HepG2 (cell line): ENCODE measurements around the gene CRYBA2. TPM values are rescaled to one million over a fixed set of nuclear protein-coding genes. Genes with fewer than 3 reads are reported as not detected.

Experiments
- ATF1 ChIP-seq: IDR thresholded peaks from 2 replicates; pipeline ENCODE4 v1.6.1; 2016; ENCODE audit warnings: mild to moderate bottlenecking, control low read depth
- HNRNPH1 ChIP-seq: fragments of 200-400 bp; formaldehyde crosslinking; optimal IDR thresholded peaks from 2 replicates; pipeline ENCODE3; 2017; ENCODE audit warnings: mild to moderate bottlenecking, low read depth, low read length
- MAFF ChIP-seq: IDR thresholded peaks from 2 replicates; pipeline ENCODE4 v1.6.1; 2011; ENCODE audit warnings: low read depth, low read length, improper control_type of control experiment
- MBNL3 ChIP-seq: fragments of 250-450 bp; sonication (Bioruptor Pico); conservative IDR thresholded peaks from 2 replicates; pipeline ENCODE4 v1.8.0; 2022; ENCODE audit warnings: mild to moderate bottlenecking, inconsistent platforms
- MTF2 ChIP-seq: sonication (generic); formaldehyde crosslinking; IDR thresholded peaks from 2 replicates; pipeline ENCODE4 v1.5.0; 2020; ENCODE audit warnings: missing genetic modification reagents, borderline replicate concordance
- NFKBIZ ChIP-seq: IDR thresholded peaks from 2 replicates; pipeline ENCODE4 v1.6.1; 2018; ENCODE audit warnings: missing genetic modification reagents, missing compliant biosample characterization
- RBFOX2 ChIP-seq: fragments of 200-400 bp; formaldehyde crosslinking; IDR thresholded peaks from 2 replicates; pipeline ENCODE4 v1.6.1; 2017; ENCODE audit warnings: low read depth, mild to moderate bottlenecking, low read length
- SAFB2 ChIP-seq: sonication (generic); formaldehyde crosslinking; IDR thresholded peaks from 2 replicates; pipeline ENCODE4 v1.5.1; 2020; ENCODE audit warnings: missing genetic modification reagents, low read depth, mild to moderate bottlenecking, borderline replicate concordance
- SALL1 ChIP-seq: sonication (generic); formaldehyde crosslinking; IDR thresholded peaks from 2 replicates; pipeline ENCODE4 v1.8.0; 2022; ENCODE audit warnings: mild to moderate bottlenecking, missing genetic modification reagents
- SIN3A ChIP-seq: IDR thresholded peaks from 2 replicates; pipeline ENCODE4 v1.6.1; 2011; ENCODE audit warnings: low read depth, mild to moderate bottlenecking, control low read depth, low read length, borderline replicate concordance
- TARDBP ChIP-seq: sonication (generic); formaldehyde crosslinking; IDR thresholded peaks from 2 replicates; pipeline ENCODE4 v1.8.0; 2022; ENCODE audit warnings: mild to moderate bottlenecking, missing genetic modification reagents
- ZBTB1 ChIP-seq: sonication (generic); formaldehyde crosslinking; IDR thresholded peaks from 2 replicates; pipeline ENCODE4 v1.4.0; 2020; ENCODE audit warnings: missing genetic modification reagents, borderline replicate concordance
- ZNF17 ChIP-seq: sonication (generic); formaldehyde crosslinking; IDR thresholded peaks from 2 replicates; pipeline ENCODE4 v1.5.0; 2020; ENCODE audit warnings: mild to moderate bottlenecking, missing genetic modification reagents
- ZNF317 ChIP-seq: sonication (generic); formaldehyde crosslinking; IDR thresholded peaks from 2 replicates; pipeline ENCODE4 v1.5.0; 2020; ENCODE audit warnings: mild to moderate bottlenecking, missing genetic modification reagents
- ZNF577 ChIP-seq: sonication (generic); formaldehyde crosslinking; IDR thresholded peaks from 2 replicates; pipeline ENCODE4 v1.4.0; 2020; ENCODE audit warnings: mild to moderate bottlenecking, low read depth, missing genetic modification reagents, borderline replicate concordance
- ZNF614 ChIP-seq: IDR thresholded peaks from 2 replicates; pipeline ENCODE4 v1.6.1; 2018; ENCODE audit warnings: missing biosample characterization, missing genetic modification reagents, inconsistent platforms, borderline replicate concordance
- ZNF850 ChIP-seq: sonication (generic); formaldehyde crosslinking; conservative IDR thresholded peaks from 2 replicates; pipeline ENCODE4 v1.9.0; 2021; ENCODE audit warnings: mild to moderate bottlenecking, missing genetic modification reagents
- polyA plus RNA-seq, 8 experiments: library from polyadenylated mRNA; depleted of rRNA in 3 of 8; stranded (reverse) in 7 of 8; unstranded in 1 of 8; fragments of >200 nt; fragmentation: Illumina TruSeq in 4 of 8; extraction: Trizol in 4 of 8; gene quantifications; 2 replicates each; pipeline versions ENCODE4 v1.2.1 to v1.2.3, GENCODE V29; 2011 to 2016; ENCODE audit warnings: low read depth in 4 of 8, missing spikeins in 1 of 8, mixed read lengths in 1 of 8; ENCODE audit not compliant: insufficient read depth in 1 of 8
- total RNA-seq, 5 experiments: library from RNA; depleted of rRNA; stranded (reverse); fragments of >200 nt; fragmentation: Illumina TruSeq; extraction: Trizol; gene quantifications; 2 replicates each; pipeline ENCODE4 v1.2.3, GENCODE V29; 2016; ENCODE audit warnings: low read depth in 1 of 5
- TF ChIP-seq, protein P1 (sequence below): sonication (generic); formaldehyde crosslinking; conservative IDR thresholded peaks from 2 replicates; pipeline ENCODE4 v1.5.0; 2020; ENCODE audit warnings: missing genetic modification reagents
- TF ChIP-seq, protein P2 (sequence below): fragments of 450-650 bp; IDR thresholded peaks from 2 replicates; pipeline ENCODE4 v1.6.1; 2017
- TF ChIP-seq, protein P3 (sequence below), 2 experiments: sonication (generic) in 1 of 2; formaldehyde crosslinking in 1 of 2; IDR thresholded peaks; 2 replicates each; pipeline versions ENCODE4 v1.4.0 to v1.6.1; 2016 to 2020; ENCODE audit warnings: borderline replicate concordance in 1 of 2, low read depth in 1 of 2, mild to moderate bottlenecking in 1 of 2, missing genetic modification reagents in 1 of 2
- TF ChIP-seq, protein P4 (sequence below): sonication (generic); formaldehyde crosslinking; IDR thresholded peaks from 2 replicates; pipeline ENCODE4 v1.4.0; 2020; ENCODE audit warnings: missing genetic modification reagents, borderline replicate concordance

CRYBA2 gene
- total and polyA plus RNA-seq, 2 of the 13 experiments (the other 11 are each of a cell fraction or from before 2014, with no cell fraction given): not detected

DNA sequence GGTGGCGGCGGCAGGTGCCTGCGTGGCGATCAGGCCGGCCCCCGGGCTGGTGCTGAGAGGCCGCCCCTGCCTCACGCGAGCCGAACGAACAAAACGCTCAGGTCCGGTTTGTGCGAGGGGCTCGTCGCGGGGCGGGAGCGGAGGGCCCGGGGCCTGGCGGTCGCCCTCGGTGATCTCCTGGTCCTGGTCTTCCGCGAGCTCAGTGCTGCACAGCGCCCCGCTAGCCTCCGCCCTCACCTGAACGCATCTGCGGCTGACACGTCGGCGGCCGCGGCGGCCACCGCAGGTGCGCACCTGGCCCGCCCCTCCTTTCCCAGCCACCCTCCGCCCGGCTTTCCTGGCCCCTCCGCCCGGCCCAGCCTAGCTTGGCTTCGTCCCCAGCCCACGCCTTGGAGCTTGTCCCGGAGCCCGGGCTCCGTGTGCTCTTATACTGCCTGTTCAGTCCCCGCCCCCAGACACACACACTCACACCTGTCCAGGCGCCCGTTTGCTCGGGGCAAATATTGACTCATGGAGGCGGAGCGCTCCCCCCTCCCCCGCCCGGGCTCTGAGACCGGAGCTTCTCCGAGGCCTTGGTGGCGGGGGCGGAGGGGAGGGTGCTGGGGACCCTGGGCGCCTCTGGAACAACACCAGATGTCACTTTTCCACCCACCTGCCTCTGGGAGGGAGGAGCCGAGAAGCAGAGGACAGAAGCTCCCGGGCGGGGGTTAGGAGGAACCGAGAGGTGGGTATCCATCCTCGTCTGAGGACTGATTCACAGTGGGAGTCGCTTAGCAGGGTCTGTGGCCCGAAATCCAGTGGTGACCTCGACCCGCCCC is 8.6 kb upstream of the CRYBA2 start (continued):
- TF ChIP-seq, protein P1, sequence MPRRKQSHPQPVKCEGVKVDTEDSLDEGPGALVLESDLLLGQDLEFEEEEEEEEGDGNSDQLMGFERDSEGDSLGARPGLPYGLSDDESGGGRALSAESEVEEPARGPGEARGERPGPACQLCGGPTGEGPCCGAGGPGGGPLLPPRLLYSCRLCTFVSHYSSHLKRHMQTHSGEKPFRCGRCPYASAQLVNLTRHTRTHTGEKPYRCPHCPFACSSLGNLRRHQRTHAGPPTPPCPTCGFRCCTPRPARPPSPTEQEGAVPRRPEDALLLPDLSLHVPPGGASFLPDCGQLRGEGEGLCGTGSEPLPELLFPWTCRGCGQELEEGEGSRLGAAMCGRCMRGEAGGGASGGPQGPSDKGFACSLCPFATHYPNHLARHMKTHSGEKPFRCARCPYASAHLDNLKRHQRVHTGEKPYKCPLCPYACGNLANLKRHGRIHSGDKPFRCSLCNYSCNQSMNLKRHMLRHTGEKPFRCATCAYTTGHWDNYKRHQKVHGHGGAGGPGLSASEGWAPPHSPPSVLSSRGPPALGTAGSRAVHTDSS (CRISPR knock-in tag): no peak
- TF ChIP-seq ZNF317 (CRISPR knock-in tag): peak; percentile 87
- peak; percentile 96 for TF ChIP-seq MTF2 (CRISPR knock-in tag)
- TF ChIP-seq, protein P2, sequence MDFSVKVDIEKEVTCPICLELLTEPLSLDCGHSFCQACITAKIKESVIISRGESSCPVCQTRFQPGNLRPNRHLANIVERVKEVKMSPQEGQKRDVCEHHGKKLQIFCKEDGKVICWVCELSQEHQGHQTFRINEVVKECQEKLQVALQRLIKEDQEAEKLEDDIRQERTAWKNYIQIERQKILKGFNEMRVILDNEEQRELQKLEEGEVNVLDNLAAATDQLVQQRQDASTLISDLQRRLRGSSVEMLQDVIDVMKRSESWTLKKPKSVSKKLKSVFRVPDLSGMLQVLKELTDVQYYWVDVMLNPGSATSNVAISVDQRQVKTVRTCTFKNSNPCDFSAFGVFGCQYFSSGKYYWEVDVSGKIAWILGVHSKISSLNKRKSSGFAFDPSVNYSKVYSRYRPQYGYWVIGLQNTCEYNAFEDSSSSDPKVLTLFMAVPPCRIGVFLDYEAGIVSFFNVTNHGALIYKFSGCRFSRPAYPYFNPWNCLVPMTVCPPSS: no peak
- peak; percentile 86; the same call in 1 of the 2 replicates for TF ChIP-seq SAFB2
- peak; percentile 74 for TF ChIP-seq SALL1
- TF ChIP-seq ZBTB1 (CRISPR knock-in tag): no peak
- TF ChIP-seq, protein P3, sequence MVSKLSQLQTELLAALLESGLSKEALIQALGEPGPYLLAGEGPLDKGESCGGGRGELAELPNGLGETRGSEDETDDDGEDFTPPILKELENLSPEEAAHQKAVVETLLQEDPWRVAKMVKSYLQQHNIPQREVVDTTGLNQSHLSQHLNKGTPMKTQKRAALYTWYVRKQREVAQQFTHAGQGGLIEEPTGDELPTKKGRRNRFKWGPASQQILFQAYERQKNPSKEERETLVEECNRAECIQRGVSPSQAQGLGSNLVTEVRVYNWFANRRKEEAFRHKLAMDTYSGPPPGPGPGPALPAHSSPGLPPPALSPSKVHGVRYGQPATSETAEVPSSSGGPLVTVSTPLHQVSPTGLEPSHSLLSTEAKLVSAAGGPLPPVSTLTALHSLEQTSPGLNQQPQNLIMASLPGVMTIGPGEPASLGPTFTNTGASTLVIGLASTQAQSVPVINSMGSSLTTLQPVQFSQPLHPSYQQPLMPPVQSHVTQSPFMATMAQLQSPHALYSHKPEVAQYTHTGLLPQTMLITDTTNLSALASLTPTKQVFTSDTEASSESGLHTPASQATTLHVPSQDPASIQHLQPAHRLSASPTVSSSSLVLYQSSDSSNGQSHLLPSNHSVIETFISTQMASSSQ (IDR thresholded peaks at IDR 0.05; ENCODE audit: low read depth): peak; percentile 76
- TF ChIP-seq, protein P3 (CRISPR knock-in tag; IDR thresholded peaks at IDR 0.05; ENCODE audit: borderline replicate concordance): peak; percentile 77; the same call in 1 of the 2 replicates
- no peak for TF ChIP-seq HNRNPH1
- TF ChIP-seq ZNF577 (CRISPR knock-in tag): no peak
- TF ChIP-seq MAFF: no peak
- TF ChIP-seq ZNF614 (CRISPR knock-in tag): no peak
- peak; percentile 65 for TF ChIP-seq RBFOX2
- peak; percentile 78 for TF ChIP-seq TARDBP (CRISPR knock-in tag)
- no peak for TF ChIP-seq ZNF17 (CRISPR knock-in tag)
- no peak for TF ChIP-seq NFKBIZ
- TF ChIP-seq, protein P4, sequence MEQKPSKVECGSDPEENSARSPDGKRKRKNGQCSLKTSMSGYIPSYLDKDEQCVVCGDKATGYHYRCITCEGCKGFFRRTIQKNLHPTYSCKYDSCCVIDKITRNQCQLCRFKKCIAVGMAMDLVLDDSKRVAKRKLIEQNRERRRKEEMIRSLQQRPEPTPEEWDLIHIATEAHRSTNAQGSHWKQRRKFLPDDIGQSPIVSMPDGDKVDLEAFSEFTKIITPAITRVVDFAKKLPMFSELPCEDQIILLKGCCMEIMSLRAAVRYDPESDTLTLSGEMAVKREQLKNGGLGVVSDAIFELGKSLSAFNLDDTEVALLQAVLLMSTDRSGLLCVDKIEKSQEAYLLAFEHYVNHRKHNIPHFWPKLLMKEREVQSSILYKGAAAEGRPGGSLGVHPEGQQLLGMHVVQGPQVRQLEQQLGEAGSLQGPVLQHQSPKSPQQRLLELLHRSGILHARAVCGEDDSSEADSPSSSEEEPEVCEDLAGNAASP (CRISPR knock-in tag): no peak
- TF ChIP-seq ZNF850 (CRISPR knock-in tag): no peak
- TF ChIP-seq SIN3A: peak; percentile 46; the same call in 1 of the 2 replicates
- no peak for TF ChIP-seq ATF1
- no peak for TF ChIP-seq MBNL3
